ENCODE results near the gene DUX4.
"Not testable (repeated sequence)": the region's sequence is repeated elsewhere in the genome, so short reads cannot be mapped to it uniquely, and the experiment has no call there.

Gene DUX4

GRCh38 chr4:190173428-190173827 is at the start of gene DUX4:
Gene DUX4, plus strand, starts transcription at chr4:190173774. Its CDS starts 0 bp downstream, at chr4:190173774.
- not testable (repeated sequence) for H3K36me3 ChIP-seq (ENCODE audit: control insufficient read depth, insufficient read depth, low read length); H3K27me3 ChIP-seq (ENCODE audit: control insufficient read depth, insufficient read depth, low read length)

GRCh38 chr4:190175436-190175835 is 1.9 kb downstream of the DUX4 start:
- not testable (repeated sequence) for H3K4me3 ChIP-seq (ENCODE audit: low read depth, low read length); H2AFZ ChIP-seq; H3K4me1 ChIP-seq; H3K36me3 ChIP-seq (ENCODE audit: control insufficient read depth, insufficient read depth, low read length); H3K9me3 ChIP-seq (ENCODE audit: control insufficient read depth, low read length); H3K4me2 ChIP-seq (ENCODE audit: low read length); H3K9ac ChIP-seq; H3K79me2 ChIP-seq; H3K27ac ChIP-seq; H3K27me3 ChIP-seq (ENCODE audit: control insufficient read depth, insufficient read depth, low read length)

More at GRCh38 chr4:190173428-190173827, at the start of gene DUX4:
- not testable (repeated sequence) for H2AFZ ChIP-seq; H3K4me1 ChIP-seq; H3K27ac ChIP-seq; H3K9me3 ChIP-seq (ENCODE audit: control insufficient read depth, low read length); H3K4me3 ChIP-seq (ENCODE audit: low read depth, low read length); H3K9ac ChIP-seq; H3K4me2 ChIP-seq (ENCODE audit: low read length); H3K79me2 ChIP-seq

- not testable (repeated sequence) for H3K9me3 ChIP-seq (ENCODE audit: control insufficient read depth, low read length); H2AFZ ChIP-seq; H3K9ac ChIP-seq; H3K79me2 ChIP-seq; H3K27me3 ChIP-seq (ENCODE audit: control insufficient read depth, insufficient read depth, low read length); H3K4me1 ChIP-seq; H3K36me3 ChIP-seq (ENCODE audit: control insufficient read depth, insufficient read depth, low read length); H3K4me3 ChIP-seq (ENCODE audit: low read depth, low read length); H3K4me2 ChIP-seq (ENCODE audit: low read length); H3K27ac ChIP-seq
Observed at GRCh38 chr4:190177727-190178605, 4.4 kb downstream of the DUX4 start.

GRCh38 chr4:190178606-190178990 is 5.0 kb downstream of the DUX4 start:
- H3K4me3 ChIP-seq (ENCODE audit: low read depth, low read length); H3K27me3 ChIP-seq (ENCODE audit: control insufficient read depth, insufficient read depth, low read length); H3K36me3 ChIP-seq (ENCODE audit: control insufficient read depth, insufficient read depth, low read length); H3K9me3 ChIP-seq (ENCODE audit: control insufficient read depth, low read length); H3K4me2 ChIP-seq (ENCODE audit: low read length); H3K79me2 ChIP-seq; H3K4me1 ChIP-seq; H2AFZ ChIP-seq; H3K9ac ChIP-seq; H3K27ac ChIP-seq: not testable (repeated sequence)

GRCh38 chr4:190179030-190179739 is 5.6 kb downstream of the DUX4 start:
- H3K27me3 ChIP-seq (ENCODE audit: control insufficient read depth, insufficient read depth, low read length); H3K9me3 ChIP-seq (ENCODE audit: control insufficient read depth, low read length); H3K4me2 ChIP-seq (ENCODE audit: low read length); H3K4me3 ChIP-seq (ENCODE audit: low read depth, low read length); H3K4me1 ChIP-seq; H3K9ac ChIP-seq; H3K79me2 ChIP-seq; H3K27ac ChIP-seq; H3K36me3 ChIP-seq (ENCODE audit: control insufficient read depth, insufficient read depth, low read length); H2AFZ ChIP-seq: not testable (repeated sequence)

- not testable (repeated sequence) for H3K4me3 ChIP-seq (ENCODE audit: low read depth, low read length); H3K36me3 ChIP-seq (ENCODE audit: control insufficient read depth, insufficient read depth, low read length); H3K9me3 ChIP-seq (ENCODE audit: control insufficient read depth, low read length); H3K79me2 ChIP-seq; H2AFZ ChIP-seq; H3K27ac ChIP-seq; H3K9ac ChIP-seq; H3K4me1 ChIP-seq; H3K27me3 ChIP-seq (ENCODE audit: control insufficient read depth, insufficient read depth, low read length); H3K4me2 ChIP-seq (ENCODE audit: low read length)
Observed at GRCh38 chr4:190179740-190180094, 6.1 kb downstream of the DUX4 start.

- not testable (repeated sequence) for H3K9ac ChIP-seq; H3K79me2 ChIP-seq; H3K4me3 ChIP-seq (ENCODE audit: low read depth, low read length); H3K36me3 ChIP-seq (ENCODE audit: control insufficient read depth, insufficient read depth, low read length); H3K27me3 ChIP-seq (ENCODE audit: control insufficient read depth, insufficient read depth, low read length); H3K27ac ChIP-seq; H3K4me2 ChIP-seq (ENCODE audit: low read length); H3K9me3 ChIP-seq (ENCODE audit: control insufficient read depth, low read length); H2AFZ ChIP-seq; H3K4me1 ChIP-seq
Observed at GRCh38 chr4:190180947-190181346, 7.4 kb downstream of the DUX4 start.

GRCh38 chr4:190181481-190182100 is 8.0 kb downstream of the DUX4 start:
- H3K9me3 ChIP-seq (ENCODE audit: control insufficient read depth, low read length); H3K27me3 ChIP-seq (ENCODE audit: control insufficient read depth, insufficient read depth, low read length); H3K4me3 ChIP-seq (ENCODE audit: low read depth, low read length); H3K4me2 ChIP-seq (ENCODE audit: low read length); H3K79me2 ChIP-seq; H3K27ac ChIP-seq; H2AFZ ChIP-seq; H3K4me1 ChIP-seq; H3K36me3 ChIP-seq (ENCODE audit: control insufficient read depth, insufficient read depth, low read length); H3K9ac ChIP-seq: not testable (repeated sequence)

- H3K4me1 ChIP-seq; H3K79me2 ChIP-seq; H3K9me3 ChIP-seq (ENCODE audit: control insufficient read depth, low read length); H3K27me3 ChIP-seq (ENCODE audit: control insufficient read depth, insufficient read depth, low read length); H2AFZ ChIP-seq; H3K4me2 ChIP-seq (ENCODE audit: low read length); H3K4me3 ChIP-seq (ENCODE audit: low read depth, low read length); H3K9ac ChIP-seq; H3K36me3 ChIP-seq (ENCODE audit: control insufficient read depth, insufficient read depth, low read length); H3K27ac ChIP-seq: not testable (repeated sequence)
Observed at GRCh38 chr4:190203510-190203909, 29.9 kb downstream of the DUX4 start.

All from parathyroid adenoma (tissue), 2 donors.